GM12801 (cell line): ENCODE results near the gene C10orf71.

ENCODE experiments used
- TF ChIP-seq, protein P1 (sequence below): IDR thresholded peaks from one replicate; pipeline ENCODE4 v1.5.1; 2011; ENCODE audit warnings: control low read depth; ENCODE audit not compliant: insufficient read length; ENCODE audit errors: extremely low read depth

C10orf71 gene

DNA sequence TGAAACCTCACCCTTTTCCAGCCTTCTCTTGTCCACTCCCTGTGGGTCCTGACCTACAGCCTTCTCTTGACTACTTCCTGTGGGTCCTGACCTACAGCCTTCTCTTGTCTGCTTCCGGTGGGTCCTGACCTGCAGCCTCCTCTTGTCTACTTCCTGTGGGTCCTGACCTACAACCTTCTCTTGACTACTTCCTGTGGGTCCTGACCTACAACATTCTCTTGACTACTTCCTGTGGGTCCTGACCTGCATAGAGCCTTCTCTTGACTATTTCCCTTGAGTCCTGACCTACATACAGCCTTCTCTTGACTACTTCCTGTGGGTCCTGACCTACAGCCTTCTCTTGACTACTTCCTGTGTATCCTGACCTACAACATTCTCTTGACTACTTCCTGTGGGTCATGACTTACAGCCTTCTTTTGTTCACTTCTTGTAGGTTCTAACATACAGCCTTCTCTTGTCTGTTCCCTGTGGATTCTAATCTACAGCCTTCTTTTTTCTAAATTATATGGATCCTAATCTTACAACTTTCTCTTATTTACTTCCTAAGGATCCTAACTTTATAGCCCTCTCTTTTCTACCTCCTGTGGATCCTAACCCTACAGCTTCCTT, 36.5 kb downstream of the C10orf71 start:
- TF ChIP-seq, protein P1, sequence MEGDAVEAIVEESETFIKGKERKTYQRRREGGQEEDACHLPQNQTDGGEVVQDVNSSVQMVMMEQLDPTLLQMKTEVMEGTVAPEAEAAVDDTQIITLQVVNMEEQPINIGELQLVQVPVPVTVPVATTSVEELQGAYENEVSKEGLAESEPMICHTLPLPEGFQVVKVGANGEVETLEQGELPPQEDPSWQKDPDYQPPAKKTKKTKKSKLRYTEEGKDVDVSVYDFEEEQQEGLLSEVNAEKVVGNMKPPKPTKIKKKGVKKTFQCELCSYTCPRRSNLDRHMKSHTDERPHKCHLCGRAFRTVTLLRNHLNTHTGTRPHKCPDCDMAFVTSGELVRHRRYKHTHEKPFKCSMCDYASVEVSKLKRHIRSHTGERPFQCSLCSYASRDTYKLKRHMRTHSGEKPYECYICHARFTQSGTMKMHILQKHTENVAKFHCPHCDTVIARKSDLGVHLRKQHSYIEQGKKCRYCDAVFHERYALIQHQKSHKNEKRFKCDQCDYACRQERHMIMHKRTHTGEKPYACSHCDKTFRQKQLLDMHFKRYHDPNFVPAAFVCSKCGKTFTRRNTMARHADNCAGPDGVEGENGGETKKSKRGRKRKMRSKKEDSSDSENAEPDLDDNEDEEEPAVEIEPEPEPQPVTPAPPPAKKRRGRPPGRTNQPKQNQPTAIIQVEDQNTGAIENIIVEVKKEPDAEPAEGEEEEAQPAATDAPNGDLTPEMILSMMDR, result no peak

GRCh38 chr10:49338604-49339003, 39.6 kb downstream of the C10orf71 start:
- TF ChIP-seq, protein P1, result no peak

GRCh38 chr10:49344840-49345239, 45.9 kb downstream of the C10orf71 start:
- TF ChIP-seq, protein P1, result no peak

DNA sequence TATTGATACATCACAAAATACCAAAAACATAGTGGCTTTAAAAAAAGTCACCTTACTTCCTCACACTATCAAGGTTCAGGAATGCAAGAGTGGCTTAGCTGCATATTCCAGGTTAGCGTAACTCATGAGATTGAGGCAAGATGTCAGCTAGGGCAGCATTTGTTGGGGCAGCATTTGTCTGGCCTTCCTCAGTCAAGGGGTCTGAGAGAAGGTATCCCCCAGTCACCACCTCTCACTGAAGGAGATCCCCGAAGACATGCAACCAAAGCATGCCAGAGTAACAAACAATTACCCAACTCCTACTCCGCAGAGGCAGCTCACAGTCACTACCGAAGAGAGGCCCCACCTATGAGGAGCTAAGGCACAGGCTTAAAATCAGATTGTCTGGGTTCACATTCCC, 48.4 kb downstream of the C10orf71 start:
- TF ChIP-seq, protein P1, result no peak

DNA sequence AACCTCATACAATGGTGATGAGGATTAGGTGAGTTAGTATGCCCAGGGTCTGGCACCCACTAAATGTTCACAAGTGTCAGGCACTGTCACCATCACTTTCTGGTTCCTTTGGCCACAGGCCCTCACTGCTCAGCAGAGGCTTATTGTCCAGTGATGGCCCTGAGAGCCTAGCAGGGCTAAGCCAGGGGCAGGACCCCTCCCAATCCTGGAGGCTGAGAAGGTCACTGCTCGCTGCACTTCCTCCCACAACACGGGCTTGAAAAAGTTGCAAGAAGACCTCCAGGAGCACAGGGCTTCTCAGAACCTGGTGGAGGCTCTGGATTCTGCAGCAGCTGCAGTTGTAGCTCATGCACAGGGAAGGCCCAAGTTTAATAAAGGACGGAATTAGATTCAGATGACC, 48.9 kb downstream of the C10orf71 start:
- TF ChIP-seq, protein P1, result no peak

DNA sequence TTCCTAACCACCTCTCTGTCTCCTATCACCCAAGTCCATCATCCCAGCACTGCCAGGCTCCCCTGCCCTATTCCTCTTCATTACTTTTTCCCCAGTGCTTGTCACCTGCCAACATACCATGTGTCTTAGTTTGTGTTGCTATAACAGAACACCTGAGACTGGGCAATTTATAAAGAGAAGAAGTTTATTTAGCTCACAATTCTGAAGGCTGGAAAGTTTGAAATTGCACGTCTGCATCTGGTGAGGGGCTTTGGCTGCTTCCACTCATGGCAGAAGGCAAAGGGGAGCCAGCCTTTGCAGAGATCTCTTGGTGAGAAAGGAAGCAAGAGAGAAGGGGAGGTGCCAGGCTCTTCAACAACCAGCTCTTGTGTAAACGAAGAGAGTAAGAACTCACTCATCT, 49.6 kb downstream of the C10orf71 start:
- TF ChIP-seq, protein P1, result no peak

DNA sequence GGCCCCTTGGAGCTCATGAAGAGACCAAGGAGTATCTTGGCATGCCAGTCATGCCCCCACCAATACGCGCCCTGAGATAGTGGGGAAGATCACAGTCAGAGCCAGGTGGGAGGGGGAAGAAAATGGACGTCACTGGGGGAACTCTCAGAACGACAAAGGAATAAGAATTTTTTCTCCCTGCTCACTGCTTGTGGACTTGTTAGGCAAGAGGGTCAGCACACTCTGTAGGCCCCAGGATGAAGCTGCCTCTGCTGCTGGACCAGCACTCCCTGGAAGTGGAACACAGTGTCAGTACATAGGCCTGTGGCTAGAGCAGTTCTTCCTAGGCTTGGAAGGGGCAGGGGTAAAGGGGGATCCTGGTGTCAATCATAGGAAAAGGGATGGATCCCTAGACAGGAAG, 50.4 kb downstream of the C10orf71 start:
- TF ChIP-seq, protein P1, result no peak

GRCh38 chr10:49350138-49350537, 51.2 kb downstream of the C10orf71 start:
- TF ChIP-seq, protein P1, result no peak
